HG02981 (cell line): ENCODE measurements around the gene RNF111.
"Not testable (repeated sequence)": the region's sequence is repeated elsewhere in the genome, so short reads cannot be mapped to it uniquely, and the experiment has no call there.

ENCODE experiments used
- ATAC-seq: cut with Tn5 transposase; IDR thresholded peaks from one replicate; pipeline ENCODE4 v1.9.1; 2021; ENCODE audit warnings: mild to moderate bottlenecking, moderate library complexity; ENCODE audit not compliant: unreplicated experiment

RNF111 gene

GRCh38 chr15:59052915-59053407 lies 65.5 kb downstream of the RNF111 start:
- ATAC-seq, result no peak

- ATAC-seq, result no peak
Measured at GRCh38 chr15:59053482-59053881, 66.0 kb downstream of the RNF111 start.

GRCh38 chr15:59059076-59059597 lies 71.7 kb downstream of the RNF111 start:
- no peak for ATAC-seq

- ATAC-seq, result no peak
Measured at GRCh38 chr15:59060348-59060747, 72.9 kb downstream of the RNF111 start.

GRCh38 chr15:59063042-59063441 lies 75.6 kb downstream of the RNF111 start:
- ATAC-seq, result no peak

GRCh38 chr15:59069430-59069829 lies 82.0 kb downstream of the RNF111 start:
- ATAC-seq, result no peak

- ATAC-seq, result no peak
Measured at GRCh38 chr15:59074607-59075006, 87.1 kb downstream of the RNF111 start.

- no peak for ATAC-seq
Measured at GRCh38 chr15:59087731-59088130, 100.3 kb downstream of the RNF111 start.

GRCh38 chr15:59094077-59094476 lies 106.6 kb downstream of the RNF111 start:
- ATAC-seq, result no peak

GRCh38 chr15:59096429-59096828 lies 109.0 kb downstream of the RNF111 start:
- no peak for ATAC-seq

- ATAC-seq, result no peak
Measured at GRCh38 chr15:59099162-59099685, 111.8 kb downstream of the RNF111 start.

- no peak for ATAC-seq
Measured at GRCh38 chr15:59104602-59104911, 117.1 kb downstream of the RNF111 start.

- ATAC-seq, result peak; percentile 99
Measured at GRCh38 chr15:59104912-59105732, 117.7 kb downstream of the RNF111 start, which contains the start of gene CCNB2. TSS of gene CCNB2 (plus strand) at chr15:59105146. CDS start at chr15:59105269, 123 bp downstream.

GRCh38 chr15:59105854-59106253 lies 118.4 kb downstream of the RNF111 start:
- ATAC-seq, result no peak

- ATAC-seq, result no peak
Measured at GRCh38 chr15:59111251-59111650, 123.8 kb downstream of the RNF111 start.

- no peak for ATAC-seq
Measured at GRCh38 chr15:59115047-59115446, 127.6 kb downstream of the RNF111 start.

GRCh38 chr15:59116141-59116540 lies 128.7 kb downstream of the RNF111 start:
- ATAC-seq, result no peak

GRCh38 chr15:59116771-59117170 lies 129.3 kb downstream of the RNF111 start:
- no peak for ATAC-seq

- no peak for ATAC-seq
Measured at GRCh38 chr15:59119625-59120024, 132.2 kb downstream of the RNF111 start.

- no peak for ATAC-seq
Measured at GRCh38 chr15:59120937-59121336, 133.5 kb downstream of the RNF111 start.

- no peak for ATAC-seq
Measured at GRCh38 chr15:59124261-59124660, 136.8 kb downstream of the RNF111 start.

- not testable (repeated sequence) for ATAC-seq
Measured at GRCh38 chr15:59125683-59126082, 138.2 kb downstream of the RNF111 start.
